ENCODE measurements around the gene KRT33A.

The KRT33A gene

GRCh38 chr17:41329279-41329948 is 21.2 kb downstream of the KRT33A start:
- no peak for DNase-seq (ENCODE audit: low spot score)

- no peak for DNase-seq (ENCODE audit: low spot score)
These were observed 22.4 kb downstream of the KRT33A start for GRCh38 chr17:41328207-41328606.

GRCh38 chr17:41327411-41328120 is 23.1 kb downstream of the KRT33A start:
- DNase-seq (ENCODE audit: low spot score): no peak

GRCh38 chr17:41326173-41327145 is 24.2 kb downstream of the KRT33A start:
- DNase-seq (ENCODE audit: low spot score): peak; percentile 59

- no peak for DNase-seq (ENCODE audit: low spot score)
These were observed 25.0 kb downstream of the KRT33A start for GRCh38 chr17:41325611-41326010.

- no peak for DNase-seq (ENCODE audit: low spot score)
These were observed 25.5 kb downstream of the KRT33A start for GRCh38 chr17:41325126-41325525.

GRCh38 chr17:41324180-41325075 is 26.2 kb downstream of the KRT33A start:
- peak; percentile 25 for DNase-seq (ENCODE audit: low spot score)

- no peak for DNase-seq (ENCODE audit: low spot score)
These were observed 27.4 kb downstream of the KRT33A start for GRCh38 chr17:41322903-41323895.

- DNase-seq (ENCODE audit: low spot score): peak; percentile 61
These were observed 28.3 kb downstream of the KRT33A start for GRCh38 chr17:41322094-41322902.

- no peak for DNase-seq (ENCODE audit: low spot score)
These were observed 32.4 kb downstream of the KRT33A start for GRCh38 chr17:41318231-41318630.

GRCh38 chr17:41315814-41316445 is 34.7 kb downstream of the KRT33A start:
- DNase-seq (ENCODE audit: low spot score): no peak

GRCh38 chr17:41315204-41315794 is 35.3 kb downstream of the KRT33A start, which contains the start of gene KRTAP17-1:
Gene KRTAP17-1, minus strand, starts transcription at chr17:41315710. Its CDS starts 60 bp downstream, at chr17:41315650.
- no peak for DNase-seq (ENCODE audit: low spot score)

GRCh38 chr17:41311111-41311510 is 39.5 kb downstream of the KRT33A start:
- DNase-seq (ENCODE audit: low spot score): no peak

GRCh38 chr17:41308918-41309359 is 41.7 kb downstream of the KRT33A start, which contains the start of gene KRTAP16-1:
Gene KRTAP16-1, minus strand, starts transcription at chr17:41309309. Its CDS starts 56 bp downstream, at chr17:41309253.
- DNase-seq (ENCODE audit: low spot score): no peak

GRCh38 chr17:41308251-41308917 is 42.2 kb downstream of the KRT33A start:
- peak; percentile 96 for DNase-seq (ENCODE audit: low spot score)

- DNase-seq (ENCODE audit: low spot score): no peak
These were observed 43.0 kb downstream of the KRT33A start for GRCh38 chr17:41307647-41308046.

GRCh38 chr17:41304091-41304490 is 46.5 kb downstream of the KRT33A start:
- DNase-seq (ENCODE audit: low spot score): no peak

Measured in CD4-positive, alpha-beta T cell treated with Interleukin-6 at 100 ng/mL for 8 hours (primary cell).